CD4-positive, alpha-beta T cell (primary cell): ENCODE results near the gene FAM167B. TPM values are rescaled to one million over a fixed set of nuclear protein-coding genes. Genes with fewer than 3 reads are reported as not detected.

Source experiments
- ATAC-seq: fragments of 200-7000 bp; cut with Tn5 transposase; one replicate; pipeline ENCODE4 v1.10.0; 2022; ENCODE audit warnings: mild to moderate bottlenecking; ENCODE audit not compliant: poor library complexity
- CTCF ChIA-PET: fragments of 350-600 bp; sonication (Branson Sonifier 250); formaldehyde crosslinking; loops from one replicate; lab custom pipeline; 2021; ENCODE audit warnings: antibody characterized with exemption, inconsistent platforms; lab: Charles Lee
- POLR2A ChIA-PET: fragments of 350-600 bp; sonication (Branson Sonifier 250); formaldehyde crosslinking; loops from one replicate; lab custom pipeline; 2021; ENCODE audit warnings: antibody characterized with exemption, inconsistent platforms; lab: Charles Lee
- DNase-seq, 14 experiments: peaks; one replicate each; pipeline ENCODE4 v3.0.0-alpha.2; 2013 to 2020; ENCODE audit warnings: mixed read lengths in 2 of 14
- H3K27ac ChIP-seq, 2 donors: one replicate each; pipeline versions ENCODE4 v1.5.1 to v1.7.0; 2013; ENCODE audit warnings: low read length in 2 of 2, low read depth in 1 of 2, mild to moderate bottlenecking in 1 of 2
- H3K27me3 ChIP-seq, 2 experiments: 1 replicate in 1 of 2; 2 replicates in 1 of 2; pipeline versions ENCODE4 v1.6.1 to v1.7.0; 2013; ENCODE audit warnings: low read length in 2 of 2, control low read depth in 1 of 2, mild to moderate bottlenecking in 1 of 2, moderate library complexity in 1 of 2; ENCODE audit not compliant: insufficient read depth in 2 of 2, control insufficient read depth in 1 of 2
- H3K36me3 ChIP-seq: one replicate; pipeline ENCODE4 v1.6.1; 2013; ENCODE audit warnings: low read length, control low read depth; ENCODE audit not compliant: insufficient read depth
- H3K4me1 ChIP-seq: one replicate; pipeline ENCODE4 v1.6.1; 2013; ENCODE audit warnings: low read length, control low read depth; ENCODE audit not compliant: insufficient read depth
- H3K4me3 ChIP-seq: one replicate; pipeline ENCODE4 v1.5.1; 2013; ENCODE audit warnings: mild to moderate bottlenecking, low read length, moderate library complexity
- H3K9me3 ChIP-seq, 2 experiments: 1 replicate in 1 of 2; 2 replicates in 1 of 2; pipeline versions ENCODE4 v1.6.1 to v1.7.0; 2013; ENCODE audit warnings: low read length in 2 of 2, mild to moderate bottlenecking in 2 of 2, control low read depth in 1 of 2, moderate library complexity in 1 of 2; ENCODE audit not compliant: control insufficient read depth in 1 of 2, insufficient read depth in 1 of 2
- H3K27ac Mint-ChIP-seq: one replicate; pipeline ENCODE4 v1.8.0; 2020; ENCODE audit warnings: mixed read lengths
- H3K27me3 Mint-ChIP-seq: one replicate; pipeline ENCODE4 v1.8.0; 2021; ENCODE audit warnings: mixed read lengths
- H3K36me3 Mint-ChIP-seq: one replicate; pipeline ENCODE4 v1.8.0; 2021; ENCODE audit warnings: low read depth, mixed read lengths
- H3K4me1 Mint-ChIP-seq: one replicate; pipeline ENCODE4 v1.8.0; 2021; ENCODE audit warnings: low read depth, mixed read lengths
- H3K4me3 Mint-ChIP-seq: one replicate; pipeline ENCODE4 v1.8.0; 2020; ENCODE audit warnings: mild to moderate bottlenecking, mixed read lengths
- H3K9me3 Mint-ChIP-seq: one replicate; pipeline ENCODE4 v1.8.0; 2020; ENCODE audit warnings: mixed read lengths
- CTCF ChIP-seq: fragments of 200-600 bp; IDR thresholded peaks from one replicate; pipeline ENCODE4 v1.8.0; 2022; ENCODE audit warnings: antibody characterized with exemption, mild to moderate bottlenecking
- intact Hi-C, 2 experiments: fragments of 100-400 bp; cut with DNase I in 1 of 2; cut with micrococcal nuclease in 1 of 2; formaldehyde crosslinking; loops; one replicate each; pipeline versions ENCODE4 v1.15.1 to v1.9.0; 2023 to 2025; cut with DNase I, micrococcal nuclease
- total RNA-seq, 174 experiments: library from RNA in 2 of 174; stranded (reverse) in 2 of 174; gene quantifications; one replicate each; pipeline ENCODE4 v1.2.3 and lab custom pipeline; 2021 to 2026

The FAM167B gene
- total RNA-seq, 2 experiments from 2014 or later = 0.38 to 0.45 TPM

- ATAC-seq (no peak), DNase-seq (no peak)
- H3K9me3 ChIP-seq = no peaks in the 10 kb centered on the region
- peaks cover 60% of the 10 kb centered on the region for H3K36me3 Mint-ChIP-seq
- H3K4me3 ChIP-seq = no peak overlapping the region
- H3K4me1 ChIP-seq = peaks cover 91% of the 10 kb centered on the region
- intact Hi-C loops = loop anchor here in 1 of 2 experiments (10.0 kb wide), 1 partner anchor 45 kb away; the partner anchor contains the start of genes EIF3I and TMEM234
- ChIA-PET POLR2A (interaction anchor here (0.9 to 20.9 kb wide), 4 partner anchors 20 to 125 kb away, joined by 4 to 543 read pairs (median 6); partner anchors contain the start of genes BSDC1, FAM167B, HDAC1 and LCK), CTCF (interaction anchor here (0.6 to 1.3 kb wide), 4 partner anchors 9 to 727 kb away, joined by 3 to 5 read pairs (median 3); no protein-coding TSS in a partner anchor)
- H3K27ac Mint-ChIP-seq = peak overlapping the region; percentile 83
- H3K27me3 ChIP-seq = no peaks in the 10 kb centered on the region
- peaks cover 33% of the 10 kb centered on the region for H3K36me3 ChIP-seq
- peaks cover 67% of the 10 kb centered on the region for H3K4me1 Mint-ChIP-seq
- peak overlapping the region in 1 of 2 donors; percentile 10 for H3K27ac ChIP-seq
- peak overlapping the region; percentile 4 for H3K4me3 Mint-ChIP-seq
- H3K9me3 Mint-ChIP-seq = no peaks in the 10 kb centered on the region
- TF ChIP-seq CTCF = no peak
- H3K27me3 Mint-ChIP-seq = no peaks in the 10 kb centered on the region
Measured at GRCh38 chr1:32269744-32270143, 22.7 kb downstream of the FAM167B start.

GRCh38 chr1:32272557-32273390 lies 25.8 kb downstream of the FAM167B start:
- Mint-ChIP-seq H3K27ac (peak overlapping the region; percentile 93), H3K9me3 (no peaks in the 10 kb centered on the region), H3K36me3 (peaks cover 70% of the 10 kb centered on the region), H3K27me3 (no peaks in the 10 kb centered on the region), H3K4me3 (peak overlapping the region; percentile 87), H3K4me1 (peaks cover 52% of the 10 kb centered on the region)
- ChIA-PET CTCF (interaction anchor here (0.5 to 1.7 kb wide), 6 partner anchors 13 to 33 kb away, joined by 3 to 9 read pairs (median 4); no protein-coding TSS in a partner anchor), POLR2A (interaction anchor here (1.3 to 20.9 kb wide), 10 partner anchors 9 to 63 kb away, joined by 3 to 543 read pairs (median 10); partner anchors contain the start of genes FAM167B, LCK and MARCKSL1)
- peaks cover 83% of the 10 kb centered on the region for H3K4me1 ChIP-seq
- H3K27ac ChIP-seq = peak overlapping the region; percentile 60 to 78
- DNase-seq = peak in 5 of 14 experiments; percentile 31 to 61 (median 51)
- peak; percentile 1 for ATAC-seq
- H3K9me3 ChIP-seq = no peaks in the 10 kb centered on the region
- peaks cover 49% of the 10 kb centered on the region for H3K36me3 ChIP-seq
- no peak for TF ChIP-seq CTCF
- intact Hi-C loops = loop anchor here (1.0 to 10.0 kb wide), 3 partner anchors 22 to 48 kb away; partner anchors contain the start of genes EIF3I (in 1 of the 2), LCK (in 1 of the 2) and TMEM234 (in 1 of the 2)
- no peaks in the 10 kb centered on the region for H3K27me3 ChIP-seq
- H3K4me3 ChIP-seq = peak overlapping the region; percentile 44
